ENCODE measurements around the gene POPDC2. TPM values are rescaled to one million over a fixed set of nuclear protein-coding genes. Genes with fewer than 3 reads are reported as not detected.

Gene POPDC2
- total and polyA plus RNA-seq, 2 of the 4 experiments (the other 2 are of a cell fraction), result under 0.01 to 0.29 TPM

DNA sequence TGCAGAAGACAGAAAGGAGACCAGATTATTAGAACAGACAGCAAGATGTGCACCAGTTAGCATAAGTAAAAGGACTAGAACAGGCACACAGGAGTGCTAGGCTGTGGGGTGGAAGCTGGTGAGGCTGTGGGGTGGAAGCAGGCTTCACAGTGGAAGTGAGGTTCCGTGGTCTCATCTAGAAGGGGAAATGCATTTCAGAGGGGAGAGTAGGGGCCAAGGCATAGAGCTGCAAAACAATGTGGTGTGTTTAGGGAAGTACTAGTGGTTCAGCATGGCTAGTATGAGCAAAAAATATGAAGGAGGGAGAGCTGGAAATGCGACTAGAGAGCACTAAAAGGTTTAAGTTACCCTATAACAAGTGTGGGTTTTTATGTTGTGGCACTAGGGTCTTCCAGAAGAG is 6.5 kb downstream of the POPDC2 start:
- no peak for DNase-seq
- Histone ChIP-seq H4K91ac (ENCODE audit: insufficient read depth, low read depth, low read length) (no peak overlapping the region), H2BK15ac (ENCODE audit: low read depth, low read length) (no peak overlapping the region), H4K20me1 (ENCODE audit: insufficient read depth, low read length) (no peaks in the 10 kb centered on the region), H3K27me3 (ENCODE audit: control insufficient read depth, insufficient read depth, low read length) (peaks cover 8% of the 10 kb centered on the region), H3K9me3 (ENCODE audit: control insufficient read depth, insufficient read depth, low read length) (0 out of 2 replicates have a peak, but pooled peaks cover 2% of the 10 kb centered on the region), H2AFZ (replicated peaks; ENCODE audit: low read length, poor library complexity) (no peak overlapping the region), H4K5ac (ENCODE audit: low read depth, low read length) (no peak overlapping the region), H3K4me3 (ENCODE audit: insufficient read depth, low read depth, low read length) (no peak overlapping the region), H3K4ac (ENCODE audit: low read depth, low read length) (no peak overlapping the region), H4K8ac (ENCODE audit: low read depth in 2 of 2, low read length in 2 of 2) (no peak overlapping the region), H2BK5ac (ENCODE audit: low read depth, low read length, poor library complexity, severe bottlenecking) (no peak overlapping the region), H2AK5ac (ENCODE audit: low read depth, low read length) (no peak overlapping the region), H3K79me1 (ENCODE audit: low read depth in 1 of 2, low read length in 2 of 2) (no peaks in the 10 kb centered on the region), H3K9me1 (ENCODE audit: insufficient read depth, low read length) (no peaks in the 10 kb centered on the region), H3K56ac (ENCODE audit: extremely low read depth, insufficient read depth, low read length) (no peak overlapping the region), H3K4me1 (ENCODE audit: control insufficient read depth, insufficient read depth, low read length) (no peaks in the 10 kb centered on the region), H2AK9ac (replicated peaks; ENCODE audit: low read depth, low read length, poor library complexity) (no peak overlapping the region), H3K4me2 (ENCODE audit: low read depth, low read length) (no peak overlapping the region), H2BK20ac (ENCODE audit: low read depth, low read length) (no peak overlapping the region), H2BK120ac (ENCODE audit: low read depth, low read length) (no peak overlapping the region), H3K18ac (ENCODE audit: low read depth, low read length) (no peak overlapping the region), H3K23ac (ENCODE audit: low read depth, low read length) (no peak overlapping the region), H3K27ac (ENCODE audit: insufficient read depth, low read length) (no peak overlapping the region), H3K9ac (ENCODE audit: low read depth, low read length) (no peak overlapping the region), H3K36me3 (ENCODE audit: control insufficient read depth, insufficient read depth, low read length) (no peaks in the 10 kb centered on the region), H3K14ac (replicated peaks; ENCODE audit: low read depth, low read length) (no peak overlapping the region)
- POLR2A ChIA-PET (ENCODE audit: unreplicated experiment), result no interaction called here
- WGBS, 2 experiments (ENCODE audit: extremely low coverage in 2 of 2, insufficient read length in 1 of 2), result 88% methylated on average over 1 of the region's 2 CpGs; no CpG with 5 or more reads in 1 of the 2 experiments
- TF ChIP-seq, protein P1, sequence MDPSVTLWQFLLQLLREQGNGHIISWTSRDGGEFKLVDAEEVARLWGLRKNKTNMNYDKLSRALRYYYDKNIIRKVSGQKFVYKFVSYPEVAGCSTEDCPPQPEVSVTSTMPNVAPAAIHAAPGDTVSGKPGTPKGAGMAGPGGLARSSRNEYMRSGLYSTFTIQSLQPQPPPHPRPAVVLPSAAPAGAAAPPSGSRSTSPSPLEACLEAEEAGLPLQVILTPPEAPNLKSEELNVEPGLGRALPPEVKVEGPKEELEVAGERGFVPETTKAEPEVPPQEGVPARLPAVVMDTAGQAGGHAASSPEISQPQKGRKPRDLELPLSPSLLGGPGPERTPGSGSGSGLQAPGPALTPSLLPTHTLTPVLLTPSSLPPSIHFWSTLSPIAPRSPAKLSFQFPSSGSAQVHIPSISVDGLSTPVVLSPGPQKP (IDR thresholded peaks at IDR 0.05; ENCODE audit: borderline replicate concordance, low read depth, low read length), result no peak
- TF ChIP-seq MAZ (IDR thresholded peaks at IDR 0.05; ENCODE audit: borderline replicate concordance, low read depth, low read length) (no peak), SMC3 (IDR thresholded peaks at IDR 0.05; ENCODE audit: low read depth, low read length) (no peak), MAFK (IDR thresholded peaks at IDR 0.05; ENCODE audit: low read depth, low read length) (no peak), POLR2A (IDR thresholded peaks at IDR 0.05; ENCODE audit: low read depth, low read length) (no peak)
- CTCF ChIA-PET, result no interaction called here
- dilution Hi-C loops (cut with HindIII; ENCODE audit: low sequenced_read_pairs, unreplicated experiment), result no loop called here
- intact Hi-C loops (cut with micrococcal nuclease), result no loop called here
- in situ Hi-C loops (cut with MboI; ENCODE audit: low sequenced_read_pairs), result no loop called here
- no TSS peak for BruUV-seq (replicated peaks)
- ATAC-seq (ENCODE audit: low read depth), result no peak
